HG02610 (cell line): Measurements from ENCODE around the gene SGMS1.
A peak's percentile ranks its signal among the peaks of the same experiment; 100 is the strongest.
"Not testable (repeated sequence)": the region's sequence is repeated elsewhere in the genome, so short reads cannot be mapped to it uniquely, and the experiment has no call there.

Experiments
- ATAC-seq: cut with Tn5 transposase; IDR thresholded peaks from one replicate; pipeline ENCODE4 v1.9.1; 2021; ENCODE audit warnings: mild to moderate bottlenecking, moderate library complexity; ENCODE audit not compliant: unreplicated experiment

SGMS1 gene

GRCh38 chr10:50561816-50562215 is 61.9 kb downstream of the SGMS1 start:
- ATAC-seq = no peak

GRCh38 chr10:50561266-50561665 is 62.5 kb downstream of the SGMS1 start:
- no peak for ATAC-seq

GRCh38 chr10:50560370-50560769 is 63.4 kb downstream of the SGMS1 start:
- ATAC-seq = no peak

- no peak for ATAC-seq
Measured at GRCh38 chr10:50558371-50558770, 65.4 kb downstream of the SGMS1 start.

- no peak for ATAC-seq
Measured at GRCh38 chr10:50557130-50557682, 66.5 kb downstream of the SGMS1 start.

GRCh38 chr10:50556237-50557120 is 67.3 kb downstream of the SGMS1 start:
- ATAC-seq = no peak

GRCh38 chr10:50554995-50555568 is 68.7 kb downstream of the SGMS1 start:
- ATAC-seq = no peak

GRCh38 chr10:50554376-50554994 is 69.3 kb downstream of the SGMS1 start:
- ATAC-seq = no peak

- ATAC-seq = peak; percentile 43
Measured at GRCh38 chr10:50552771-50553535, 70.8 kb downstream of the SGMS1 start.

GRCh38 chr10:50552308-50552707 is 71.4 kb downstream of the SGMS1 start:
- no peak for ATAC-seq

GRCh38 chr10:50551894-50552293 is 71.9 kb downstream of the SGMS1 start:
- no peak for ATAC-seq

GRCh38 chr10:50550291-50550839 is 73.4 kb downstream of the SGMS1 start:
- ATAC-seq = no peak

GRCh38 chr10:50549186-50549585 is 74.6 kb downstream of the SGMS1 start:
- ATAC-seq = not testable (repeated sequence)

- not testable (repeated sequence) for ATAC-seq
Measured at GRCh38 chr10:50548481-50548880, 75.3 kb downstream of the SGMS1 start.

- not testable (repeated sequence) for ATAC-seq
Measured at GRCh38 chr10:50546287-50546686, 77.5 kb downstream of the SGMS1 start.

- ATAC-seq = no peak
Measured at GRCh38 chr10:50545846-50546245, 77.9 kb downstream of the SGMS1 start.

- no peak for ATAC-seq
Measured at GRCh38 chr10:50544857-50545429, 78.8 kb downstream of the SGMS1 start.

GRCh38 chr10:50544095-50544856 is 79.5 kb downstream of the SGMS1 start:
- no peak for ATAC-seq

- no peak for ATAC-seq
Measured at GRCh38 chr10:50542871-50543270, 80.9 kb downstream of the SGMS1 start.
